ENCODE results near the gene THADA.

GRCh38 chr2:43612944-43613343, 17.1 kb upstream of the THADA start:
- no peak for TF ChIP-seq CTCF (IDR thresholded peaks at IDR 0.05)
- no peak for TF ChIP-seq POLR2A (IDR thresholded peaks at IDR 0.05)

Data from thyroid gland (tissue), 4 donors.